Ovary (tissue), 9 donors: ENCODE measurements around the gene CD276. TPM values are rescaled to one million over a fixed set of nuclear protein-coding genes. Genes with fewer than 3 reads are reported as not detected.

Experiments used
- DNase-seq, 5 donors: peaks; one replicate each; pipeline ENCODE4 v3.0.0-alpha.2; 2019 to 2020
- H3K27ac ChIP-seq, 2 donors: fragments of 200-600 bp; one replicate each; pipeline versions ENCODE4 v1.5.1 to v1.8.0; 2019 to 2022
- H3K27me3 ChIP-seq: fragments of 200-600 bp; one replicate; pipeline ENCODE4 v1.8.0; 2022
- H3K36me3 ChIP-seq: fragments of 200-600 bp; sonication (generic); one replicate; pipeline ENCODE4 v1.5.1; 2019
- H3K4me1 ChIP-seq: one replicate; pipeline ENCODE4 v1.8.1; 2013; ENCODE audit warnings: mild to moderate bottlenecking, moderate library complexity; ENCODE audit not compliant: insufficient read depth
- H3K4me3 ChIP-seq: fragments of 200-600 bp; sonication (generic); one replicate; pipeline ENCODE4 v1.5.1; 2017
- H3K9me3 ChIP-seq, 2 donors: fragments of 200-600 bp in 1 of 2; sonication (generic) in 1 of 2; one replicate each; pipeline versions ENCODE4 v1.5.1 to v1.8.1; 2013 to 2019; ENCODE audit warnings: mild to moderate bottlenecking in 1 of 2, moderate library complexity in 1 of 2
- EP300 ChIP-seq: sonication (generic); formaldehyde crosslinking; IDR thresholded peaks from one replicate; pipeline ENCODE4 v1.6.1; 2017; ENCODE audit warnings: antibody characterized with exemption
- POLR2A ChIP-seq: fragments of 450-650 bp; IDR thresholded peaks from one replicate; pipeline ENCODE4 v1.6.1; 2017; ENCODE audit warnings: antibody characterized with exemption, mild to moderate bottlenecking, moderate library complexity
- WGBS, 3 donors: extraction: QIAGEN DNeasy Blood & Tissue Kit in 1 of 3; methylation state at CpG; one replicate each; pipeline versions ENCODE4 v1.1.5 to v1.1.7; 2013 to 2017; 5-methylcytosine and 5-hydroxymethylcytosine counted together
- intact Hi-C, 4 donors: fragments of 100-400 bp; cut with DNase I; formaldehyde crosslinking; loops; one replicate each; pipeline versions ENCODE4 v1.11.0 to v1.15.1; 2022 to 2023
- polyA plus RNA-seq, 2 donors: library from polyadenylated mRNA; stranded (reverse); fragments of 200-250 nt in 1 of 2; fragments of 350-450 nt in 1 of 2; fragmentation: Illumina TruSeq in 1 of 2; extraction: RNeasy Lipid Tissue Mini Kit (QIAGEN cat#74804) in 1 of 2; gene quantifications; one replicate each; pipeline ENCODE4 v1.2.3, GENCODE V29; 2013 to 2014
- total RNA-seq, 7 donors: library from RNA; depleted of rRNA in 2 of 7; stranded (reverse); fragments of >200 nt in 2 of 7; fragmentation: NEBNext Ultra II Directional in 3 of 7; extraction: Animal tissue kit (Norgen Biotek cat#: 25700) in 3 of 7; gene quantifications; one replicate each; pipeline versions ENCODE4 v1.1.0 to v1.2.4, GENCODE V29; 2016 to 2023
- TF ChIP-seq, protein P1 (sequence below), 3 donors: fragments of 450-650 bp in 2 of 3; fragments of 200-600 bp in 1 of 3; IDR thresholded peaks; one replicate each; pipeline versions ENCODE4 v1.5.1 to v1.8.0; 2016 to 2022; ENCODE audit warnings: antibody characterized with exemption in 3 of 3, mild to moderate bottlenecking in 1 of 3
- donor health status: DM: no; HTN: no; CAD: no; lungs with moderate emphysema.
- donor health status: DM: no; HTN: no; CAD: no.
- donor health status: Bipolar disorder and iron deficiency.
- donor health status: DM: yes; HTN: yes; CAD: no.
- donor health status: DM: no; HTN: no; CAD: no.
- donor health status: DM: yes; HTN: yes; CAD: no.

CD276 gene
- total and polyA plus RNA-seq, 9 donors, result 22.5 to 69.2 (median 53.7) TPM

DNA sequence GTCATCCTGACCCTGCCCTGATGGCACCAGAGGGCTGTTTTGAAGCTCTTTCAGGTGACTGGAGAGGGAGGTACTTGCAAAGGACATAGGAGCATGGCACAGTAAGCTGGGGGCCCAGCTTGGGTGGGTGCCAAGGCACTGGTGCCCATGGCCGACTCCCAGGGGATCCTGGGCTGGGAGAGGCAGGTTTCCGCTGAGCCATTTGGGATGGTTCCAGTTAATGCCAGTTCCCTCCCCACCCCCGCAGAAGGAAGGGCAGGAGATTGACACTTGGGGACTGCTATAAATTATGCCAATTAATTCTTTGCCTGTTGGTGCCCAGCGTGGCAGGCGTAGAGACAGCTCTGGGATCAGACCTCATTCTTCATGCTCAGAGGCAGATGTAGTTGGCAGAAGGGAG, 26.1 kb downstream of the CD276 start:
- no peak overlapping the region for H3K4me3 ChIP-seq
- H3K4me1 ChIP-seq, result peaks cover under 1% of the 10 kb centered on the region
- WGBS, 3 donors, result 81 to 99% (median 86%) methylated on average over 4 to 5 of the region's 5 CpGs
- no peaks in the 10 kb centered on the region for H3K36me3 ChIP-seq
- TF ChIP-seq POLR2A, result no peak
- TF ChIP-seq, protein P1, sequence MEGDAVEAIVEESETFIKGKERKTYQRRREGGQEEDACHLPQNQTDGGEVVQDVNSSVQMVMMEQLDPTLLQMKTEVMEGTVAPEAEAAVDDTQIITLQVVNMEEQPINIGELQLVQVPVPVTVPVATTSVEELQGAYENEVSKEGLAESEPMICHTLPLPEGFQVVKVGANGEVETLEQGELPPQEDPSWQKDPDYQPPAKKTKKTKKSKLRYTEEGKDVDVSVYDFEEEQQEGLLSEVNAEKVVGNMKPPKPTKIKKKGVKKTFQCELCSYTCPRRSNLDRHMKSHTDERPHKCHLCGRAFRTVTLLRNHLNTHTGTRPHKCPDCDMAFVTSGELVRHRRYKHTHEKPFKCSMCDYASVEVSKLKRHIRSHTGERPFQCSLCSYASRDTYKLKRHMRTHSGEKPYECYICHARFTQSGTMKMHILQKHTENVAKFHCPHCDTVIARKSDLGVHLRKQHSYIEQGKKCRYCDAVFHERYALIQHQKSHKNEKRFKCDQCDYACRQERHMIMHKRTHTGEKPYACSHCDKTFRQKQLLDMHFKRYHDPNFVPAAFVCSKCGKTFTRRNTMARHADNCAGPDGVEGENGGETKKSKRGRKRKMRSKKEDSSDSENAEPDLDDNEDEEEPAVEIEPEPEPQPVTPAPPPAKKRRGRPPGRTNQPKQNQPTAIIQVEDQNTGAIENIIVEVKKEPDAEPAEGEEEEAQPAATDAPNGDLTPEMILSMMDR (IDR thresholded peaks at IDR 0.05), result no peak
- TF ChIP-seq EP300, result no peak
- H3K27ac ChIP-seq, result no peak overlapping the region
- intact Hi-C loops, result no loop called here
- no peaks in the 10 kb centered on the region for H3K9me3 ChIP-seq
- no peak for DNase-seq
- no peaks in the 10 kb centered on the region for H3K27me3 ChIP-seq

DNA sequence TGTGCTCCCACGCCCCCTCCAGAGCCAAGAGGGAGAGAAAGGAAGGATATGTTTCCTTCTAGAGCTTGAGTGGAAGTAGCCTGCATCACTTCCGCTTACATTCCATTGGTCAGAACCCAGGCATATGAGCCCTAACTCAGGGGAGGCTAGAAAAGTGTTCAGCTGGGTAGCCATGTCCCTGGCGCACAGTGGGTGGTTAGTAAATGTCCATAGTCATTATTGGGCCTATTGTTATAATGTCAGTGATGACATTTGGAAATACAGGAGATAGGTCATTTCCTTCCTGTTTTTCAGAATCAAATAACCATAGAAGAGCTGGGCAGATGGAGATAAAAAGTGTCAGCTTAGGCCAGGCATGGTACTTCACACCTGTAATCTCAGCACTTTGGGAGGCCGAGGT, 27.3 kb downstream of the CD276 start:
- no peaks in the 10 kb centered on the region for H3K9me3 ChIP-seq
- H3K4me3 ChIP-seq, result no peak overlapping the region
- DNase-seq, result no peak
- no peaks in the 10 kb centered on the region for H3K36me3 ChIP-seq
- TF ChIP-seq EP300, result no peak
- TF ChIP-seq, protein P1 (IDR thresholded peaks at IDR 0.05), result no peak
- 92 to 97% (median 95%) methylated on average over 4 of the region's 4 CpGs for WGBS, 3 donors
- intact Hi-C loops, result no loop called here
- no peak overlapping the region for H3K27ac ChIP-seq
- no peaks in the 10 kb centered on the region for H3K27me3 ChIP-seq
- no peaks in the 10 kb centered on the region for H3K4me1 ChIP-seq

DNA sequence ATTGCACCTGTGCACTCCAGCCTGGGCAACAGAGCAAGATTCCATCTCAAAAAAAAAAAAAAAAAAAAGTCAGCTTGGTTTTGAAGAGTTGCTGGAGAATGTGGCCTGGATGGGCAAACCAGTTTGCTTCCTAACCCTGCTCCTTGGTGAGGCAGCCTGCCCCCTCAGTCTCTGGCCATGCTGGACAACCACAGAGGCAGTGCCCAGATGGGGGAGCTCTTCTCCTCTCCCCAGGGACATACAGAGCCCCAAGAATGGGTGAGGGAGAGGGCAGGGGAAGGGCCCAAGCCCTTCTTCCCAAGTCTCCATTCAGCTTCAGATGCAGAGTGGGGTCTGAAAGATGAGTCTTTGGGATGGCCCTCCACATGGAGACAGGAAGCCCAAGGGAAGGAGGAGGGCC, 27.9 kb downstream of the CD276 start:
- no peak for DNase-seq
- H3K4me1 ChIP-seq, result no peaks in the 10 kb centered on the region
- no peaks in the 10 kb centered on the region for H3K27me3 ChIP-seq
- TF ChIP-seq EP300 (no peak), POLR2A (no peak)
- TF ChIP-seq, protein P1 (IDR thresholded peaks at IDR 0.05), result no peak
- no peak overlapping the region for H3K27ac ChIP-seq
- no peaks in the 10 kb centered on the region for H3K36me3 ChIP-seq
- H3K9me3 ChIP-seq, result no peaks in the 10 kb centered on the region
- intact Hi-C loops, result no loop called here
- no peak overlapping the region for H3K4me3 ChIP-seq

DNA sequence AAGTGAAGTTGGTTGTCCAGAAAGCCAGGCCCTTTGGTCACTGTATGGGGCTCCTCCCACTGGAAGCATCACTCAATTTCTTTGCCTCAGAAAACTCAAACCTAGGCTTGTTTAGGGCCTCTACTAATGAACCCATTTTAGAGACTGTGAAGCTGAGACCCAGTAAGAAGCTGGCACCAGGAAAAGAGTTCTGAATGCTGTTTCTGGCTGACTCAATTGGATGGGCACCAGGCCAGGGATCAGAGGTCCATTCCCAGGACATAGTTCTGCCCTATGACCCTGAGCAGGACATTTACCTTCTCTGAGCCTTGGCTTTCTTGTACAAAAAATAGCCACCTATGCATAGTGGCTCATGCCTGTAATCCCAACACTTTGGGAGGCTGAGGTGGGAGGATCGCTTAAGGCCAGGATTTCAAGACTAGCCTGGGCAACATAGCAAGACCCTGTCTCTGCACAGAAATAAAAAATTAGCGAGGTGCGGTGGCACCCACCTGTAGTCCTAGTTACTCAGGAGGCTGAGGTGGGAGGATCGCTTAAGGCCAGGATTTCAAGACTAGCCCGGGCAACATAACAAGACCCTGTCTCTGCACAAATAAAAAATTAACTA, 30.6 kb downstream of the CD276 start:
- H3K36me3 ChIP-seq, result no peaks in the 10 kb centered on the region
- intact Hi-C loops, result no loop called here
- TF ChIP-seq EP300 (no peak), POLR2A (no peak)
- TF ChIP-seq, protein P1 (IDR thresholded peaks at IDR 0.05), result no peak
- H3K27ac ChIP-seq, result no peak overlapping the region
- no peaks in the 10 kb centered on the region for H3K4me1 ChIP-seq
- H3K4me3 ChIP-seq, result no peak overlapping the region
- WGBS, 3 donors, result 96 to 98% (median 97%) methylated on average over 5 of the region's 5 CpGs
- no peak for DNase-seq
- H3K9me3 ChIP-seq, result no peaks in the 10 kb centered on the region
- H3K27me3 ChIP-seq, result no peaks in the 10 kb centered on the region
